Measurements from ENCODE around the gene PUS10. TPM values are rescaled to one million over a fixed set of nuclear protein-coding genes. Genes with fewer than 3 reads are reported as not detected.
"Not testable (repeated sequence)": the region's sequence is repeated elsewhere in the genome, so short reads cannot be mapped to it uniquely, and the experiment has no call there.

The PUS10 gene
- total RNA-seq, 2 experiments from 2014 or later, result 2.0 to 2.6 TPM

DNA sequence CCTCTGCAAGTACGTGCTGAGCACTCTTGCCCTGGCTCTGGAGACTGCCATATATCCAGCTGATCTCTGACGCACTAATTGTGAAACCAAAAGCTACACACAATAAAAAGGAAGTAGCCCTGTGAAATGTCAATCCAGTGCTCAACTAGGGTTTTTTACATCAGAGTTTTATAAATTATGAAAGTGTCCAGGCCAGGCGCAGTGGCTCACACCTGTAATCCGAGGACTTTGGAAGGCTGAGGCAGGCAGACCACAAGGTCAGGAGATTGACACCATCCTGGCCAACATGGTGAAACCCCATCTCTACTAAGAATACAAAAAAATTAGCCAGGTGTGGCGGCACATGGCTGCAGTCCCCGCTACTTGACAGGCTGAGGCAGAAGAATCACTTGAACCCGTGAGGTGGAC lies 25.1 kb downstream of the PUS10 start:
- TF ChIP-seq, protein P1, sequence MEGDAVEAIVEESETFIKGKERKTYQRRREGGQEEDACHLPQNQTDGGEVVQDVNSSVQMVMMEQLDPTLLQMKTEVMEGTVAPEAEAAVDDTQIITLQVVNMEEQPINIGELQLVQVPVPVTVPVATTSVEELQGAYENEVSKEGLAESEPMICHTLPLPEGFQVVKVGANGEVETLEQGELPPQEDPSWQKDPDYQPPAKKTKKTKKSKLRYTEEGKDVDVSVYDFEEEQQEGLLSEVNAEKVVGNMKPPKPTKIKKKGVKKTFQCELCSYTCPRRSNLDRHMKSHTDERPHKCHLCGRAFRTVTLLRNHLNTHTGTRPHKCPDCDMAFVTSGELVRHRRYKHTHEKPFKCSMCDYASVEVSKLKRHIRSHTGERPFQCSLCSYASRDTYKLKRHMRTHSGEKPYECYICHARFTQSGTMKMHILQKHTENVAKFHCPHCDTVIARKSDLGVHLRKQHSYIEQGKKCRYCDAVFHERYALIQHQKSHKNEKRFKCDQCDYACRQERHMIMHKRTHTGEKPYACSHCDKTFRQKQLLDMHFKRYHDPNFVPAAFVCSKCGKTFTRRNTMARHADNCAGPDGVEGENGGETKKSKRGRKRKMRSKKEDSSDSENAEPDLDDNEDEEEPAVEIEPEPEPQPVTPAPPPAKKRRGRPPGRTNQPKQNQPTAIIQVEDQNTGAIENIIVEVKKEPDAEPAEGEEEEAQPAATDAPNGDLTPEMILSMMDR (IDR thresholded peaks at IDR 0.05), result no peak
- POLR2A ChIA-PET, result interaction anchor here (0.7 to 3.4 kb wide), 5 partner anchors 25 to 237 kb away, joined by 3 to 11 read pairs (median 5); partner anchors contain the start of genes PAPOLG and REL
- Mint-ChIP-seq H3K27me3 (no peaks in the 10 kb centered on the region), H3K36me3 (ENCODE audit: low read depth) (peaks cover 7% of the 10 kb centered on the region), H3K4me1 (ENCODE audit: low read depth) (peaks cover 8% of the 10 kb centered on the region), H3K9me3 (no peaks in the 10 kb centered on the region), H3K27ac (peak overlapping the region; percentile 73), H3K4me3 (peak overlapping the region; percentile 56)
- ATAC-seq (ENCODE audit: poor library complexity) (peak; percentile 68), DNase-seq (peak in 4 of 14 experiments; percentile 12 to 82 (median 68))
- H3K27ac ChIP-seq (ENCODE audit: low read depth in 1 of 2, low read length in 2 of 2), result no peak overlapping the region
- CTCF ChIA-PET, result interaction anchor here (1.1 kb wide), 1 partner anchor 24 kb away, joined by 3 read pairs; no protein-coding TSS in a partner anchor
- no peaks in the 10 kb centered on the region for H3K27me3 ChIP-seq (ENCODE audit: control insufficient read depth in 1 of 2, insufficient read depth in 2 of 2, low read length in 2 of 2)
- intact Hi-C loops (cut with DNase I, micrococcal nuclease), result loop anchor here in 1 of 2 experiments (10.0 kb wide), 1 partner anchor 108 kb away; the partner anchor contains the start of gene REL
- peak overlapping the region; percentile 2 for H3K4me3 ChIP-seq (ENCODE audit: low read length)
- H3K36me3 ChIP-seq (ENCODE audit: insufficient read depth, low read length), result no peaks in the 10 kb centered on the region
- peaks cover 0 to 4% of the 10 kb centered on the region in 2 experiments for H3K9me3 ChIP-seq (ENCODE audit: control insufficient read depth in 1 of 2, insufficient read depth in 1 of 2, low read length in 2 of 2)
- peaks cover 5% of the 10 kb centered on the region for H3K4me1 ChIP-seq (ENCODE audit: insufficient read depth, low read length)

DNA sequence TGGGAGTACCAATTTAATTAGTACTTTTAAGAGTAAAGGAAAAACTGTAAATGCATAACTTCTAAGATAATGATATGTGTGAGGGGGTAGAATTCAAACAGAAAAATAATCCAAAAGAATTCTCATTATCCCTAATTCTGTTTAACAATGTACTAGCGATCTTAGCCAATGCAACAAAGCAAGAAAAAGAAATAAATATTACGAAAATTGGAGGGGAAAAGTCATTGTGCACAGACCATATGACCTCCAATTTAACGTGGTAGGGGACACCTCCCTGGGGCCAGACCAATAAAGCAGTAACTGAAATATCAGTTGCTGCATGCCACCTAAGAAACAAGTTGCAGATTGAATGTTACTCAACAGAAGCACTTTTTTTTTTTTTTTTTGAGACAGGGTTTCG lies 26.4 kb downstream of the PUS10 start:
- H3K27me3 ChIP-seq (ENCODE audit: control insufficient read depth in 1 of 2, insufficient read depth in 2 of 2, low read length in 2 of 2), result no peaks in the 10 kb centered on the region
- H3K27ac Mint-ChIP-seq, result no peak overlapping the region
- TF ChIP-seq, protein P1 (IDR thresholded peaks at IDR 0.05), result no peak
- H3K4me3 Mint-ChIP-seq, result no peak overlapping the region
- no peak for DNase-seq
- peaks cover 0 to 4% of the 10 kb centered on the region in 2 experiments for H3K9me3 ChIP-seq (ENCODE audit: control insufficient read depth in 1 of 2, insufficient read depth in 1 of 2, low read length in 2 of 2)
- no peak overlapping the region for H3K4me3 ChIP-seq (ENCODE audit: low read length)
- H3K36me3 ChIP-seq (ENCODE audit: insufficient read depth, low read length), result no peaks in the 10 kb centered on the region
- intact Hi-C loops (cut with DNase I, micrococcal nuclease), result loop anchor here in 1 of 2 experiments (10.0 kb wide), 1 partner anchor 107 kb away; the partner anchor contains the start of gene REL
- peaks cover 8% of the 10 kb centered on the region for H3K4me1 Mint-ChIP-seq (ENCODE audit: low read depth)
- ATAC-seq (ENCODE audit: poor library complexity), result no peak
- H3K4me1 ChIP-seq (ENCODE audit: insufficient read depth, low read length), result peaks cover 5% of the 10 kb centered on the region
- H3K27me3 Mint-ChIP-seq, result no peaks in the 10 kb centered on the region
- CTCF ChIA-PET, result no interaction called here
- POLR2A ChIA-PET, result interaction anchor here (1.7 to 3.4 kb wide), 3 partner anchors 26 to 236 kb away, joined by 5 to 11 read pairs (median 5); partner anchors contain the start of genes PAPOLG and REL
- no peak overlapping the region for H3K27ac ChIP-seq (ENCODE audit: low read depth in 1 of 2, low read length in 2 of 2)
- no peaks in the 10 kb centered on the region for H3K9me3 Mint-ChIP-seq
- peaks cover 7% of the 10 kb centered on the region for H3K36me3 Mint-ChIP-seq (ENCODE audit: low read depth)

DNA sequence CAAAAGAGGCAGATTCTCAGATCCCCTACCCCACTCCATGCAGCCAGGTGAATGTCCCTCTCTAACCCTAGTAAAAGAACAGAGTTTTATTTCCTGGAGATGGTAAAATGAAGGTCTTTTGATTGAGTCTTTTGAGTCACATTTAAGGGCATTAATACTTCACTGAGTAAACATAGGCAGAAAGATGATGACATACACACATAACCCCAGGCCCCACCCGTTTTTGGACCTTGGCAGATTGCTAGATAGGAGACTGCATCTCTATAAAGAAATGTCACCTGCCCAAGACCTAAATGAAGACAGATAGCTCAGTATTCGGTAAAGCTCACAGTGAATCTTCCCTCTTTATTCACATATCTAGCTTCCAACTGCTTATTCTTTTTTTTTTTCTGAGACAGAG lies 28.8 kb downstream of the PUS10 start:
- no peak overlapping the region for H3K4me3 ChIP-seq (ENCODE audit: low read length)
- H3K36me3 ChIP-seq (ENCODE audit: insufficient read depth, low read length), result no peaks in the 10 kb centered on the region
- H3K36me3 Mint-ChIP-seq (ENCODE audit: low read depth), result peaks cover 7% of the 10 kb centered on the region
- intact Hi-C loops (cut with DNase I, micrococcal nuclease), result no loop called here
- H3K27me3 ChIP-seq (ENCODE audit: control insufficient read depth in 1 of 2, insufficient read depth in 2 of 2, low read length in 2 of 2), result no peaks in the 10 kb centered on the region
- ChIA-PET POLR2A (no interaction called here), CTCF (no interaction called here)
- peaks cover 0 to 4% of the 10 kb centered on the region in 2 experiments for H3K9me3 ChIP-seq (ENCODE audit: control insufficient read depth in 1 of 2, insufficient read depth in 1 of 2, low read length in 2 of 2)
- no peak for ATAC-seq (ENCODE audit: poor library complexity)
- no peaks in the 10 kb centered on the region for H3K27me3 Mint-ChIP-seq
- H3K4me3 Mint-ChIP-seq, result no peak overlapping the region
- TF ChIP-seq, protein P1 (IDR thresholded peaks at IDR 0.05), result no peak
- no peak overlapping the region for H3K27ac ChIP-seq (ENCODE audit: low read depth in 1 of 2, low read length in 2 of 2)
- H3K9me3 Mint-ChIP-seq, result no peaks in the 10 kb centered on the region
- no peak for DNase-seq
- peaks cover 5% of the 10 kb centered on the region for H3K4me1 ChIP-seq (ENCODE audit: insufficient read depth, low read length)
- H3K27ac Mint-ChIP-seq, result no peak overlapping the region
- H3K4me1 Mint-ChIP-seq (ENCODE audit: low read depth), result peaks cover 8% of the 10 kb centered on the region

GRCh38 chr2:60987656-60988055 lies 30.4 kb downstream of the PUS10 start:
- not testable (repeated sequence) for H3K27me3 ChIP-seq (ENCODE audit: control insufficient read depth in 1 of 2, insufficient read depth in 2 of 2, low read length in 2 of 2); H3K36me3 Mint-ChIP-seq (ENCODE audit: low read depth); H3K27me3 Mint-ChIP-seq

More at GRCh38 chr2:60987656-60988055, 30.4 kb downstream of the PUS10 start:
- H3K4me3 ChIP-seq (ENCODE audit: low read length); DNase-seq; H3K4me3 Mint-ChIP-seq; H3K4me1 ChIP-seq (ENCODE audit: insufficient read depth, low read length); H3K27ac Mint-ChIP-seq; H3K4me1 Mint-ChIP-seq (ENCODE audit: low read depth); H3K9me3 ChIP-seq (ENCODE audit: control insufficient read depth in 1 of 2, insufficient read depth in 1 of 2, low read length in 2 of 2); H3K9me3 Mint-ChIP-seq; ATAC-seq (ENCODE audit: poor library complexity); intact Hi-C loops (cut with DNase I, micrococcal nuclease); H3K27ac ChIP-seq (ENCODE audit: low read depth in 1 of 2, low read length in 2 of 2); H3K36me3 ChIP-seq (ENCODE audit: insufficient read depth, low read length); POLR2A ChIA-PET: not testable (repeated sequence)
- CTCF ChIA-PET, result interaction anchor here (1.2 kb wide), 1 partner anchor 11 kb away, joined by 3 read pairs; no protein-coding TSS in a partner anchor
